ENCODE measurements around the gene GP1BB.

- TF ChIP-seq EZH2 (IDR thresholded peaks at IDR 0.05; ENCODE audit: insufficient read depth, poor library complexity, severe bottlenecking) (no peak), EZH2phosphoT487 (IDR thresholded peaks at IDR 0.05; ENCODE audit: insufficient read depth, low read depth) (no peak)
Measured at GRCh38 chr22:19747551-19747950, 24.2 kb downstream of the GP1BB start.
